ENCODE data around the gene NDUFS8. TPM values are rescaled to one million over a fixed set of nuclear protein-coding genes. Genes with fewer than 3 reads are reported as not detected.

Gene NDUFS8
- polyA plus RNA-seq, 1 donor from 2014 or later = 169 TPM

- Histone ChIP-seq H3K4me3 (ENCODE audit: low read length) (no peak overlapping the region), H3K27me3 (ENCODE audit: insufficient read depth, low read depth, low read length) (no peaks in the 10 kb centered on the region), H3K9ac (ENCODE audit: low read length) (no peak overlapping the region), H3K36me3 (ENCODE audit: insufficient read depth, low read length) (no peaks in the 10 kb centered on the region), H2AFZ (ENCODE audit: low read depth, low read length) (no peak overlapping the region), H3K9me3 (ENCODE audit: low read length) (peaks cover 5% of the 10 kb centered on the region), H3K79me2 (replicated peaks; ENCODE audit: insufficient read depth, low read length) (no peaks in the 10 kb centered on the region), H3K27ac (ENCODE audit: low read length) (no peak overlapping the region), H3K4me2 (ENCODE audit: low read length) (no peak overlapping the region), H4K20me1 (ENCODE audit: insufficient read depth) (no peaks in the 10 kb centered on the region), H3F3A (ENCODE audit: insufficient read depth, low read length, poor library complexity, severe bottlenecking) (no peaks in the 10 kb centered on the region), H3K9me2 (ENCODE audit: insufficient read depth, low read length) (no peaks in the 10 kb centered on the region)
- no peak for TF ChIP-seq EP300 (conservative IDR thresholded peaks at IDR 0.05; ENCODE audit: poor library complexity, severe bottlenecking)
Measured at GRCh38 chr11:68020575-68020974, 9.9 kb upstream of the NDUFS8 start.

DNA sequence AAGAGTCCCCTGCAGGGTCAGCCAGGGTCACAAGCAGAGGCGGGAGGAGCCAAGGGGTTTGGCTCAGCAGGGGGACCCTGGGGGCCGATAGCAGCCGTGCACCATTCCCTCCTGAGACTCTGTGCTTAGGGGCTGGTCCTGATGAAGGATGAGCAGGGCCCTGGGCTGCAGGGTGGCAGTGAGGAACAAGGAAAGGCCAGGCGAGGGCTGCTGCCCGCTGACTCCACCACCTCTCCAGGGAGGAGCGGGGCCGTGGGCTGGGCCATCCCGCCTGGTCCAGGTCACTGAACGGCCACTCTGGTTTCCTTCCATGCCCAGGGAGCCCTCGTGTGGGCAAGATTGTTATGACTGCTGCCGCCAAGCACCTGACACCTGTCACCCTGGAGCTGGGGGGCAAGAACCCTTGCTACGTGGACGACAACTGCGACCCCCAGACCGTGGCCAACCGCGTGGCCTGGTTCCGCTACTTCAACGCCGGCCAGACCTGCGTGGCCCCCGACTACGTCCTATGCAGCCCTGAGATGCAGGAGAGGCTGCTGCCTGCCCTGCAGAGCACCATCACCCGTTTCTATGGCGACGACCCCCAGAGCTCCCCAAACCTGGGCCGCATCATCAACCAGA lies 9.2 kb upstream of the NDUFS8 start:
- no peaks in the 10 kb centered on the region for H3K79me2 ChIP-seq (replicated peaks; ENCODE audit: insufficient read depth, low read length)
- H3K27me3 ChIP-seq (ENCODE audit: insufficient read depth, low read depth, low read length) = no peaks in the 10 kb centered on the region
- H2AFZ ChIP-seq (ENCODE audit: low read depth, low read length) = no peak overlapping the region
- H4K20me1 ChIP-seq (ENCODE audit: insufficient read depth) = no peaks in the 10 kb centered on the region
- TF ChIP-seq MXI1 (conservative IDR thresholded peaks at IDR 0.05; ENCODE audit: poor library complexity, severe bottlenecking) = no peak
- no peak for TF ChIP-seq TAF1 (IDR thresholded peaks at IDR 0.05; ENCODE audit: low read depth)
- TF ChIP-seq CTCF (IDR thresholded peaks at IDR 0.05; ENCODE audit: poor library complexity, severe bottlenecking) = no peak
- TF ChIP-seq SMC3 (conservative IDR thresholded peaks at IDR 0.05; ENCODE audit: poor library complexity) = no peak
- no peak for TF ChIP-seq RAD21 (conservative IDR thresholded peaks at IDR 0.05)
- TF ChIP-seq EP300 (conservative IDR thresholded peaks at IDR 0.05; ENCODE audit: poor library complexity, severe bottlenecking) = no peak
- TF ChIP-seq, protein P1, sequence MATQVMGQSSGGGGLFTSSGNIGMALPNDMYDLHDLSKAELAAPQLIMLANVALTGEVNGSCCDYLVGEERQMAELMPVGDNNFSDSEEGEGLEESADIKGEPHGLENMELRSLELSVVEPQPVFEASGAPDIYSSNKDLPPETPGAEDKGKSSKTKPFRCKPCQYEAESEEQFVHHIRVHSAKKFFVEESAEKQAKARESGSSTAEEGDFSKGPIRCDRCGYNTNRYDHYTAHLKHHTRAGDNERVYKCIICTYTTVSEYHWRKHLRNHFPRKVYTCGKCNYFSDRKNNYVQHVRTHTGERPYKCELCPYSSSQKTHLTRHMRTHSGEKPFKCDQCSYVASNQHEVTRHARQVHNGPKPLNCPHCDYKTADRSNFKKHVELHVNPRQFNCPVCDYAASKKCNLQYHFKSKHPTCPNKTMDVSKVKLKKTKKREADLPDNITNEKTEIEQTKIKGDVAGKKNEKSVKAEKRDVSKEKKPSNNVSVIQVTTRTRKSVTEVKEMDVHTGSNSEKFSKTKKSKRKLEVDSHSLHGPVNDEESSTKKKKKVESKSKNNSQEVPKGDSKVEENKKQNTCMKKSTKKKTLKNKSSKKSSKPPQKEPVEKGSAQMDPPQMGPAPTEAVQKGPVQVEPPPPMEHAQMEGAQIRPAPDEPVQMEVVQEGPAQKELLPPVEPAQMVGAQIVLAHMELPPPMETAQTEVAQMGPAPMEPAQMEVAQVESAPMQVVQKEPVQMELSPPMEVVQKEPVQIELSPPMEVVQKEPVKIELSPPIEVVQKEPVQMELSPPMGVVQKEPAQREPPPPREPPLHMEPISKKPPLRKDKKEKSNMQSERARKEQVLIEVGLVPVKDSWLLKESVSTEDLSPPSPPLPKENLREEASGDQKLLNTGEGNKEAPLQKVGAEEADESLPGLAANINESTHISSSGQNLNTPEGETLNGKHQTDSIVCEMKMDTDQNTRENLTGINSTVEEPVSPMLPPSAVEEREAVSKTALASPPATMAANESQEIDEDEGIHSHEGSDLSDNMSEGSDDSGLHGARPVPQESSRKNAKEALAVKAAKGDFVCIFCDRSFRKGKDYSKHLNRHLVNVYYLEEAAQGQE (IDR thresholded peaks at IDR 0.05; ENCODE audit: borderline replicate concordance) = no peak
- TF ChIP-seq EZH2 (IDR thresholded peaks at IDR 0.05; ENCODE audit: borderline replicate concordance, insufficient read depth, low read length, poor library complexity, severe bottlenecking) = no peak
- no peak for TF ChIP-seq POLR2AphosphoS5 (IDR thresholded peaks at IDR 0.05)
- no peak overlapping the region for H3K27ac ChIP-seq (ENCODE audit: low read length)
- H3K9me2 ChIP-seq (ENCODE audit: insufficient read depth, low read length) = no peaks in the 10 kb centered on the region
- peaks cover 5% of the 10 kb centered on the region for H3K9me3 ChIP-seq (ENCODE audit: low read length)
- H3K9ac ChIP-seq (ENCODE audit: low read length) = no peak overlapping the region
- no peaks in the 10 kb centered on the region for H3K36me3 ChIP-seq (ENCODE audit: insufficient read depth, low read length)
- H3F3A ChIP-seq (ENCODE audit: insufficient read depth, low read length, poor library complexity, severe bottlenecking) = no peaks in the 10 kb centered on the region
- H3K4me3 ChIP-seq (ENCODE audit: low read length) = no peak overlapping the region
- no peak overlapping the region for H3K4me2 ChIP-seq (ENCODE audit: low read length)

All from neural cell (in vitro differentiated cells).